ENCODE data around the gene IFNA2.

- TF ChIP-seq CTCF (IDR thresholded peaks at IDR 0.05; ENCODE audit: low read length) (no peak), EZH2 (optimal IDR thresholded peaks at IDR 0.05; ENCODE audit: low read depth, low read length) (no peak)
Observed at GRCh38 chr9:21362287-21362686, 22.9 kb downstream of the IFNA2 start.

Measured in MM.1S (cell line).